GM10847 (cell line): ENCODE data around the gene PCDH18.

Source experiments
- POLR2A ChIP-seq: IDR thresholded peaks from 2 replicates; pipeline ENCODE4 v1.6.1; 2011; ENCODE audit not compliant: insufficient read length; ENCODE audit errors: extremely low read depth

PCDH18 gene

GRCh38 chr4:137495578-137495977, 36.7 kb downstream of the PCDH18 start:
- TF ChIP-seq POLR2A, result no peak

- TF ChIP-seq POLR2A, result no peak
Observed at GRCh38 chr4:137476345-137476744, 55.9 kb downstream of the PCDH18 start.

- no peak for TF ChIP-seq POLR2A
Observed at GRCh38 chr4:137474711-137475301, 57.5 kb downstream of the PCDH18 start.

- TF ChIP-seq POLR2A, result no peak
Observed at GRCh38 chr4:137471895-137472294, 60.4 kb downstream of the PCDH18 start.

DNA sequence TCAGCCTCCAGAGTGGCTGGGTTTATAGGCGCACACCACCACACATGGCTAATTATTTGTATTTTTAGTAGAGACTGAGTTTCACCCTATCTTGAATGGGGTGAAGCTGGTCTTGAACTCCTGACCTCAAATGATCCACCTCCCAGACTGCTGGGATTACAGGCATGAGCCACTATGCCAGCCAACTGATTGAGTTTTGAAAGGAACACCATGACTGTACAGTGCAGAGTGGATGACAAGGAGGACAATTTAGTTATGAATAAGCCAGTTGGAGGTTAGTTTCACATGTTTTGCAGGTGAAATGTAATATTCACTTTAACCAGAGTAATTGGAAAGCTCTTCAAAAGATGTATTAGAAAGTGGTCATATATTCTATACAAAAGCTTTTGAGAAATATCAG, 60.8 kb downstream of the PCDH18 start:
- TF ChIP-seq POLR2A, result no peak

GRCh38 chr4:137470806-137471205, 61.5 kb downstream of the PCDH18 start:
- TF ChIP-seq POLR2A, result no peak
